Measurements from ENCODE around the gene DDR2. TPM values are rescaled to one million over a fixed set of nuclear protein-coding genes. Genes with fewer than 3 reads are reported as not detected.
"Not testable (repeated sequence)": the region's sequence is repeated elsewhere in the genome, so short reads cannot be mapped to it uniquely, and the experiment has no call there.

DDR2 gene
- total RNA-seq, result 0.07 and 1.3 TPM in 2 replicates

- H3K4me3 ChIP-seq (ENCODE audit: low read depth, low read length), result no peak within 1 kb of the TSS
- no peak for DNase-seq (ENCODE audit: low read depth)
- TF ChIP-seq CTCF (conservative IDR thresholded peaks at IDR 0.05; ENCODE audit: low read depth, low read length), result no peak
These were observed at the start of gene DDR2 for GRCh38 chr1:162632217-162632666. Gene DDR2 (plus strand): TSS chr1:162632464. CDS start chr1:162719064, 86,600 bp downstream.

GRCh38 chr1:162582901-162583300, 49.4 kb upstream of the DDR2 start:
- DNase-seq (ENCODE audit: low read depth); H3K4me3 ChIP-seq (ENCODE audit: low read depth, low read length): not testable (repeated sequence)

GRCh38 chr1:162585101-162585500, 47.2 kb upstream of the DDR2 start:
- H3K4me3 ChIP-seq (ENCODE audit: low read depth, low read length); DNase-seq (ENCODE audit: low read depth): not testable (repeated sequence)

GRCh38 chr1:162587347-162587746, 44.9 kb upstream of the DDR2 start:
- no peak for TF ChIP-seq CTCF (conservative IDR thresholded peaks at IDR 0.05; ENCODE audit: low read depth, low read length)
- H3K4me3 ChIP-seq (ENCODE audit: low read depth, low read length), result no peak overlapping the region
- no peak for DNase-seq (ENCODE audit: low read depth)

GRCh38 chr1:162587761-162588260, 44.5 kb upstream of the DDR2 start:
- DNase-seq (ENCODE audit: low read depth), result no peak
- TF ChIP-seq CTCF (conservative IDR thresholded peaks at IDR 0.05; ENCODE audit: low read depth, low read length), result no peak
- no peak overlapping the region for H3K4me3 ChIP-seq (ENCODE audit: low read depth, low read length)

- no peak for DNase-seq (ENCODE audit: low read depth)
- no peak for TF ChIP-seq CTCF (conservative IDR thresholded peaks at IDR 0.05; ENCODE audit: low read depth, low read length)
- no peak overlapping the region for H3K4me3 ChIP-seq (ENCODE audit: low read depth, low read length)
These were observed 42.2 kb upstream of the DDR2 start for GRCh38 chr1:162590101-162590500.

GRCh38 chr1:162590686-162591085, 41.6 kb upstream of the DDR2 start:
- no peak for TF ChIP-seq CTCF (conservative IDR thresholded peaks at IDR 0.05; ENCODE audit: low read depth, low read length)
- no peak for DNase-seq (ENCODE audit: low read depth)
- no peak overlapping the region for H3K4me3 ChIP-seq (ENCODE audit: low read depth, low read length)

GRCh38 chr1:162596514-162597170, 35.6 kb upstream of the DDR2 start:
- H3K4me3 ChIP-seq (ENCODE audit: low read depth, low read length), result no peak overlapping the region
- DNase-seq (ENCODE audit: low read depth), result no peak
- no peak for TF ChIP-seq CTCF (conservative IDR thresholded peaks at IDR 0.05; ENCODE audit: low read depth, low read length)

Data from epithelial cell of proximal tubule (primary cell).